Mesenchymal stem cell (in vitro differentiated cells and primary cell): ENCODE results near the gene CHI3L1.

Source experiments
- DNase-seq: peaks from one replicate; pipeline ENCODE4 v3.0.0-alpha.2; 2013
- H2AFZ ChIP-seq: one replicate; pipeline ENCODE4 v1.6.1; 2013; ENCODE audit warnings: low read depth, mild to moderate bottlenecking, control low read depth, inconsistent platforms, low read length, moderate library complexity
- H2AK5ac ChIP-seq: 2 replicates; pipeline ENCODE4 v1.6.1; 2013; ENCODE audit warnings: low read length, moderate library complexity, mild to moderate bottlenecking, inconsistent platforms; ENCODE audit not compliant: severe bottlenecking
- H2BK120ac ChIP-seq: one replicate; pipeline ENCODE4 v1.6.1; 2013; ENCODE audit warnings: low read depth, mild to moderate bottlenecking, inconsistent platforms, low read length, moderate library complexity
- H2BK12ac ChIP-seq, 2 experiments: one replicate each; pipeline ENCODE4 v1.6.1; 2013; ENCODE audit warnings: inconsistent platforms in 2 of 2, low read length in 2 of 2, mild to moderate bottlenecking in 2 of 2, moderate library complexity in 2 of 2, control low read depth in 1 of 2
- H2BK15ac ChIP-seq: one replicate; pipeline ENCODE4 v1.6.1; 2013; ENCODE audit warnings: mild to moderate bottlenecking, low read depth, inconsistent platforms; ENCODE audit not compliant: poor library complexity, severe bottlenecking
- H2BK5ac ChIP-seq: 2 replicates; pipeline ENCODE4 v1.6.1; 2013; ENCODE audit warnings: low read depth, mild to moderate bottlenecking, low read length, control low read depth, inconsistent platforms; ENCODE audit not compliant: poor library complexity, severe bottlenecking
- H3K14ac ChIP-seq, 2 experiments: one replicate each; pipeline ENCODE4 v1.6.1; 2013; ENCODE audit warnings: inconsistent platforms in 2 of 2, low read length in 2 of 2, control low read depth in 1 of 2, mild to moderate bottlenecking in 1 of 2, moderate library complexity in 1 of 2
- H3K18ac ChIP-seq, 2 experiments: one replicate each; pipeline ENCODE4 v1.6.1; 2013; ENCODE audit warnings: inconsistent platforms in 2 of 2, low read length in 2 of 2, control low read depth in 1 of 2, low read depth in 1 of 2, mild to moderate bottlenecking in 1 of 2
- H3K23ac ChIP-seq, 2 experiments: one replicate each; pipeline ENCODE4 v1.6.1; 2013; ENCODE audit warnings: inconsistent platforms in 2 of 2, low read length in 2 of 2, mild to moderate bottlenecking in 2 of 2, moderate library complexity in 2 of 2, control low read depth in 1 of 2
- H3K27ac ChIP-seq: 2 replicates; pipeline ENCODE4 v1.5.1; 2013; ENCODE audit warnings: mild to moderate bottlenecking, moderate library complexity, low read length, control low read depth, inconsistent platforms; ENCODE audit not compliant: poor library complexity, severe bottlenecking
- H3K27me3 ChIP-seq, 2 experiments: 2 replicates each; pipeline versions ENCODE4 v1.6.1 to v1.7.0; 2013; ENCODE audit warnings: low read length in 2 of 2, mild to moderate bottlenecking in 2 of 2, moderate library complexity in 2 of 2, control low read depth in 1 of 2, inconsistent platforms in 1 of 2; ENCODE audit not compliant: control insufficient read depth in 1 of 2, insufficient read depth in 1 of 2
- H3K36me3 ChIP-seq, 2 experiments: 2 replicates each; pipeline versions ENCODE4 v1.6.1 to v1.7.0; 2013; ENCODE audit warnings: low read length in 2 of 2, control low read depth in 1 of 2, inconsistent platforms in 1 of 2, low read depth in 1 of 2, mild to moderate bottlenecking in 1 of 2; ENCODE audit not compliant: insufficient read depth in 2 of 2, control insufficient read depth in 1 of 2
- H3K4ac ChIP-seq, 2 experiments: one replicate each; pipeline ENCODE4 v1.6.1; 2013; ENCODE audit warnings: inconsistent platforms in 2 of 2, low read length in 2 of 2, mild to moderate bottlenecking in 2 of 2, moderate library complexity in 2 of 2, control low read depth in 1 of 2, low read depth in 1 of 2
- H3K4me1 ChIP-seq: 2 replicates; pipeline ENCODE4 v1.6.1; 2013; ENCODE audit warnings: low read depth, low read length, control low read depth; ENCODE audit not compliant: control insufficient read depth, insufficient read depth
- H3K4me2 ChIP-seq: 2 replicates; pipeline ENCODE4 v1.6.1; 2013; ENCODE audit warnings: low read length, mild to moderate bottlenecking, inconsistent platforms; ENCODE audit not compliant: poor library complexity, severe bottlenecking
- H3K4me3 ChIP-seq, 2 experiments: 2 replicates each; pipeline versions ENCODE4 v1.5.1 to v1.7.0; 2013; ENCODE audit warnings: low read length in 2 of 2, mild to moderate bottlenecking in 2 of 2, control low read depth in 1 of 2, low read depth in 1 of 2; ENCODE audit not compliant: insufficient read depth in 1 of 2
- H3K79me1 ChIP-seq: replicated peaks from 2 replicates; pipeline ENCODE4 v1.6.1; 2013; ENCODE audit warnings: mild to moderate bottlenecking, control low read depth, low read length, inconsistent platforms; ENCODE audit not compliant: poor library complexity, severe bottlenecking
- H3K9ac ChIP-seq: 2 replicates; pipeline ENCODE4 v1.7.0; 2013; ENCODE audit warnings: mild to moderate bottlenecking, low read length, moderate library complexity
- H3K9me3 ChIP-seq: 2 replicates; pipeline ENCODE4 v1.7.0; 2013; ENCODE audit warnings: mild to moderate bottlenecking, low read length; ENCODE audit not compliant: control insufficient read depth
- H4K8ac ChIP-seq: one replicate; pipeline ENCODE4 v1.6.1; 2013; ENCODE audit warnings: inconsistent platforms, mild to moderate bottlenecking, low read length, moderate library complexity
- H4K91ac ChIP-seq: one replicate; pipeline ENCODE4 v1.6.1; 2013; ENCODE audit warnings: mild to moderate bottlenecking, low read length, inconsistent platforms
- WGBS: methylation state at CpG from one replicate; pipeline ENCODE4 v1.1.7; 2013; ENCODE audit warnings: mixed read lengths; 5-methylcytosine and 5-hydroxymethylcytosine counted together

The CHI3L1 gene

GRCh38 chr1:203150511-203151297, 35.8 kb downstream of the CHI3L1 start:
- Histone ChIP-seq H2BK120ac (no peak overlapping the region), H3K4me3 (no peak overlapping the region), H2BK5ac (peak overlapping the region; percentile 80), H3K27me3 (no peaks in the 10 kb centered on the region), H3K36me3 (peaks cover 0 to 10% of the 10 kb centered on the region in 2 experiments), H3K27ac (peak overlapping the region; percentile 98), H3K23ac (no peak overlapping the region), H3K18ac (peak overlapping the region; percentile 42 to 68), H3K79me1 (peaks cover 13% of the 10 kb centered on the region), H4K91ac (peak overlapping the region; percentile 40), H2AK5ac (peak overlapping the region; percentile 97), H4K8ac (no peak overlapping the region), H3K9ac (no peak overlapping the region), H3K4ac (no peak overlapping the region), H3K4me1 (peaks cover 62% of the 10 kb centered on the region), H3K4me2 (no peak overlapping the region), H3K14ac (peak overlapping the region in 1 of 2 experiments; percentile 5), H2BK15ac (peak overlapping the region; percentile 91), H3K9me3 (no peaks in the 10 kb centered on the region), H2BK12ac (peak overlapping the region; percentile 49 to 66), H2AFZ (peak overlapping the region; percentile 32)
- DNase-seq = no peak
- 75% methylated on average over 7 of the region's 9 CpGs for WGBS

- Histone ChIP-seq H3K79me1 (peaks cover 18% of the 10 kb centered on the region), H3K27ac (peak overlapping the region; percentile 27), H4K8ac (peak overlapping the region; percentile 50), H3K4ac (peak overlapping the region in 1 of 2 experiments; percentile 35), H4K91ac (peak overlapping the region; percentile 32), H3K9ac (no peak overlapping the region), H3K23ac (no peak overlapping the region), H3K4me3 (no peak overlapping the region), H3K9me3 (no peaks in the 10 kb centered on the region), H3K18ac (peak overlapping the region in 1 of 2 experiments; percentile 14), H2AK5ac (peak overlapping the region; percentile 81), H2BK5ac (no peak overlapping the region), H3K14ac (no peak overlapping the region), H2BK12ac (no peak overlapping the region), H3K4me1 (peaks cover 61% of the 10 kb centered on the region), H3K36me3 (peaks cover 0 to 14% of the 10 kb centered on the region in 2 experiments), H2AFZ (no peak overlapping the region), H3K4me2 (no peak overlapping the region), H2BK15ac (no peak overlapping the region), H3K27me3 (no peaks in the 10 kb centered on the region), H2BK120ac (no peak overlapping the region)
- no peak for DNase-seq
- WGBS = 33% methylated on average over 6 of the region's 7 CpGs
Measured at GRCh38 chr1:203149188-203149840, 37.2 kb downstream of the CHI3L1 start.

GRCh38 chr1:203148579-203148978, 37.9 kb downstream of the CHI3L1 start:
- Histone ChIP-seq H2BK12ac (peak overlapping the region in 1 of 2 experiments; percentile 21), H4K91ac (no peak overlapping the region), H2BK120ac (no peak overlapping the region), H2AK5ac (peak overlapping the region; percentile 71), H3K27ac (no peak overlapping the region), H3K18ac (no peak overlapping the region), H3K27me3 (no peaks in the 10 kb centered on the region), H2AFZ (no peak overlapping the region), H3K9me3 (no peaks in the 10 kb centered on the region), H3K4me1 (peaks cover 57% of the 10 kb centered on the region), H3K4ac (no peak overlapping the region), H2BK5ac (no peak overlapping the region), H3K4me3 (no peak overlapping the region), H3K9ac (no peak overlapping the region), H3K36me3 (peaks cover 0 to 17% of the 10 kb centered on the region in 2 experiments), H4K8ac (no peak overlapping the region), H3K14ac (no peak overlapping the region), H3K4me2 (no peak overlapping the region), H2BK15ac (peak overlapping the region; percentile 80), H3K79me1 (peaks cover 21% of the 10 kb centered on the region), H3K23ac (no peak overlapping the region)
- no peak for DNase-seq
- WGBS = 94% methylated on average over 12 of the region's 12 CpGs

GRCh38 chr1:203148127-203148526, 38.4 kb downstream of the CHI3L1 start:
- Histone ChIP-seq H3K23ac (no peak overlapping the region), H3K27ac (no peak overlapping the region), H3K4me1 (peaks cover 55% of the 10 kb centered on the region), H2BK120ac (no peak overlapping the region), H3K4me2 (no peak overlapping the region), H3K4me3 (no peak overlapping the region), H4K8ac (no peak overlapping the region), H3K9me3 (no peaks in the 10 kb centered on the region), H3K9ac (no peak overlapping the region), H3K27me3 (no peaks in the 10 kb centered on the region), H2BK12ac (no peak overlapping the region), H2BK5ac (no peak overlapping the region), H2BK15ac (no peak overlapping the region), H3K14ac (no peak overlapping the region), H3K36me3 (peaks cover 3 to 20% of the 10 kb centered on the region in 2 experiments), H2AK5ac (no peak overlapping the region), H4K91ac (no peak overlapping the region), H3K4ac (no peak overlapping the region), H3K18ac (no peak overlapping the region), H3K79me1 (peaks cover 21% of the 10 kb centered on the region), H2AFZ (no peak overlapping the region)
- 97% methylated on average over 4 of the region's 5 CpGs for WGBS
- DNase-seq = no peak
